Tibial nerve (tissue), 3 donors: ENCODE measurements around the gene MRPS23.

Experiments
- POLR2A ChIP-seq, 2 donors: fragments of 450-650 bp; IDR thresholded peaks; one replicate each; pipeline ENCODE4 v1.6.1; 2017; ENCODE audit warnings: antibody characterized with exemption in 2 of 2, mild to moderate bottlenecking in 2 of 2, moderate library complexity in 2 of 2
- TF ChIP-seq, protein P1 (sequence below), 5 experiments: fragments of 200-600 bp in 3 of 5; fragments of 450-650 bp in 2 of 5; sonication (generic) in 3 of 5; IDR thresholded peaks; one replicate each; pipeline ENCODE4 v1.5.1; 2016 to 2019; ENCODE audit warnings: antibody characterized with exemption in 5 of 5, mild to moderate bottlenecking in 3 of 5, moderate library complexity in 2 of 5

DNA sequence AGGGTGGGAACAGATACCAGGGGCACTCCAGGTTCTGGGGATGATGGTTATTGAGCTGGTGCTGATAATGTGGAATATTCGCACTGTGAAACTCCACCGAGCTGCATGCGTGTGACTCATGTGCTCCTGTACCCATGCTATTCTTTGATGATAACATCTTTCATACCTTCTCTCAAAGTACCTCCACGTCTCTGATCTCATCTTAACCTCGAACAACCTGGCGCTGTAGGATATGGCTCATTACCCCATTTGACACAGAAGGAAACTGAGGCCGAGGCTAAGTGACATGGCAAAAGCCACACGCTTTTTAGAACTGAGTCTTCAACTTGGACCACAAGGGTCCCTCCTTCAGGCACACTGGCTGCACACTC is 30.2 kb upstream of the MRPS23 start:
- TF ChIP-seq, protein P1, sequence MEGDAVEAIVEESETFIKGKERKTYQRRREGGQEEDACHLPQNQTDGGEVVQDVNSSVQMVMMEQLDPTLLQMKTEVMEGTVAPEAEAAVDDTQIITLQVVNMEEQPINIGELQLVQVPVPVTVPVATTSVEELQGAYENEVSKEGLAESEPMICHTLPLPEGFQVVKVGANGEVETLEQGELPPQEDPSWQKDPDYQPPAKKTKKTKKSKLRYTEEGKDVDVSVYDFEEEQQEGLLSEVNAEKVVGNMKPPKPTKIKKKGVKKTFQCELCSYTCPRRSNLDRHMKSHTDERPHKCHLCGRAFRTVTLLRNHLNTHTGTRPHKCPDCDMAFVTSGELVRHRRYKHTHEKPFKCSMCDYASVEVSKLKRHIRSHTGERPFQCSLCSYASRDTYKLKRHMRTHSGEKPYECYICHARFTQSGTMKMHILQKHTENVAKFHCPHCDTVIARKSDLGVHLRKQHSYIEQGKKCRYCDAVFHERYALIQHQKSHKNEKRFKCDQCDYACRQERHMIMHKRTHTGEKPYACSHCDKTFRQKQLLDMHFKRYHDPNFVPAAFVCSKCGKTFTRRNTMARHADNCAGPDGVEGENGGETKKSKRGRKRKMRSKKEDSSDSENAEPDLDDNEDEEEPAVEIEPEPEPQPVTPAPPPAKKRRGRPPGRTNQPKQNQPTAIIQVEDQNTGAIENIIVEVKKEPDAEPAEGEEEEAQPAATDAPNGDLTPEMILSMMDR (IDR thresholded peaks at IDR 0.05), result no peak
- TF ChIP-seq POLR2A (IDR thresholded peaks at IDR 0.05), result no peak
